Measurements from ENCODE around the gene PRKCA.

GRCh38 chr17:66397486-66397885, 95.1 kb downstream of the PRKCA start:
- TF ChIP-seq POLR2A (IDR thresholded peaks at IDR 0.05) = no peak
- TF ChIP-seq, protein P1, sequence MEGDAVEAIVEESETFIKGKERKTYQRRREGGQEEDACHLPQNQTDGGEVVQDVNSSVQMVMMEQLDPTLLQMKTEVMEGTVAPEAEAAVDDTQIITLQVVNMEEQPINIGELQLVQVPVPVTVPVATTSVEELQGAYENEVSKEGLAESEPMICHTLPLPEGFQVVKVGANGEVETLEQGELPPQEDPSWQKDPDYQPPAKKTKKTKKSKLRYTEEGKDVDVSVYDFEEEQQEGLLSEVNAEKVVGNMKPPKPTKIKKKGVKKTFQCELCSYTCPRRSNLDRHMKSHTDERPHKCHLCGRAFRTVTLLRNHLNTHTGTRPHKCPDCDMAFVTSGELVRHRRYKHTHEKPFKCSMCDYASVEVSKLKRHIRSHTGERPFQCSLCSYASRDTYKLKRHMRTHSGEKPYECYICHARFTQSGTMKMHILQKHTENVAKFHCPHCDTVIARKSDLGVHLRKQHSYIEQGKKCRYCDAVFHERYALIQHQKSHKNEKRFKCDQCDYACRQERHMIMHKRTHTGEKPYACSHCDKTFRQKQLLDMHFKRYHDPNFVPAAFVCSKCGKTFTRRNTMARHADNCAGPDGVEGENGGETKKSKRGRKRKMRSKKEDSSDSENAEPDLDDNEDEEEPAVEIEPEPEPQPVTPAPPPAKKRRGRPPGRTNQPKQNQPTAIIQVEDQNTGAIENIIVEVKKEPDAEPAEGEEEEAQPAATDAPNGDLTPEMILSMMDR (IDR thresholded peaks at IDR 0.05) = no peak
